WTC11 (cell line): ENCODE results near the gene GLIPR1. TPM values are rescaled to one million over a fixed set of nuclear protein-coding genes. Genes with fewer than 3 reads are reported as not detected.

Source experiments
- ATAC-seq: fragments of 200-7000 bp; cut with Tn5 transposase; 2 replicates; pipeline ENCODE4 v1.10.0; 2021; ENCODE audit warnings: mild to moderate bottlenecking, moderate library complexity
- CTCF ChIA-PET: fragments of 300-600 bp; sonication (Branson Sonifier 250); formaldehyde crosslinking; loops from one replicate; lab custom pipeline; 2021; ENCODE audit warnings: antibody characterized with exemption; lab: Charles Lee
- POLR2A ChIA-PET: fragments of 350-600 bp; sonication (Branson Sonifier 250); formaldehyde crosslinking; loops from one replicate; lab custom pipeline; 2021; ENCODE audit warnings: antibody characterized with exemption; lab: Charles Lee
- DNase-seq: peaks from one replicate; pipeline ENCODE4 v3.0.0; 2021; ENCODE audit warnings: low spot score
- H3K27ac Mint-ChIP-seq: 2 replicates; pipeline ENCODE4 v1.8.0; 2021; ENCODE audit warnings: mixed read lengths
- H3K27me3 Mint-ChIP-seq: 2 replicates; pipeline ENCODE4 v1.8.0; 2021; ENCODE audit warnings: low read depth, mild to moderate bottlenecking, moderate library complexity, mixed read lengths
- H3K36me3 Mint-ChIP-seq: 2 replicates; pipeline ENCODE4 v1.8.0; 2021; ENCODE audit warnings: mixed read lengths
- H3K4me1 Mint-ChIP-seq: 2 replicates; pipeline ENCODE4 v1.8.0; 2022; ENCODE audit warnings: mixed read lengths
- H3K4me3 Mint-ChIP-seq: 2 replicates; pipeline ENCODE4 v1.8.0; 2021; ENCODE audit warnings: mild to moderate bottlenecking, moderate library complexity, mixed read lengths
- H3K9me3 Mint-ChIP-seq: 2 replicates; pipeline ENCODE4 v1.8.0; 2021; ENCODE audit warnings: mixed read lengths
- CREB1 ChIP-seq: sonication (generic); formaldehyde crosslinking; IDR thresholded peaks from 2 replicates; pipeline ENCODE4 v1.8.0; 2023; ENCODE audit warnings: mild to moderate bottlenecking, missing genetic modification reagents
- GRHL2 ChIP-seq: fragments of 250-450 bp; sonication (Bioruptor Pico); IDR thresholded peaks from 2 replicates; pipeline ENCODE4 v1.8.0; 2022; ENCODE audit warnings: mild to moderate bottlenecking, moderate library complexity; ENCODE audit not compliant: insufficient replicate concordance, severe bottlenecking
- MXD4 ChIP-seq: fragments of 250-450 bp; sonication (Bioruptor Pico); IDR thresholded peaks from 2 replicates; pipeline ENCODE4 v1.8.0; 2021; ENCODE audit warnings: mild to moderate bottlenecking, moderate library complexity, borderline replicate concordance
- SMAD4 ChIP-seq: sonication (generic); formaldehyde crosslinking; IDR thresholded peaks from 2 replicates; pipeline ENCODE4 v1.8.0; 2022; ENCODE audit warnings: mild to moderate bottlenecking, missing genetic modification reagents
- SOX15 ChIP-seq: fragments of 250-450 bp; sonication (Bioruptor Pico); IDR thresholded peaks from 2 replicates; pipeline ENCODE4 v1.9.0; 2021; ENCODE audit warnings: mild to moderate bottlenecking
- ZBTB21 ChIP-seq: sonication (generic); formaldehyde crosslinking; IDR thresholded peaks from 2 replicates; pipeline ENCODE4 v1.8.1; 2023; ENCODE audit warnings: mild to moderate bottlenecking, missing genetic modification reagents, borderline replicate concordance
- ZNF232 ChIP-seq: sonication (generic); formaldehyde crosslinking; IDR thresholded peaks from 2 replicates; pipeline ENCODE4 v1.8.0; 2022; ENCODE audit warnings: mild to moderate bottlenecking, missing genetic modification reagents
- ZNF263 ChIP-seq: sonication (generic); formaldehyde crosslinking; IDR thresholded peaks from 2 replicates; pipeline ENCODE4 v1.8.1; 2022; ENCODE audit warnings: low read depth, mild to moderate bottlenecking, moderate library complexity, missing genetic modification reagents
- ZNF317 ChIP-seq: sonication (generic); formaldehyde crosslinking; IDR thresholded peaks from 2 replicates; pipeline ENCODE4 v1.8.1; 2023; ENCODE audit warnings: low read depth, mild to moderate bottlenecking, moderate library complexity, missing genetic modification reagents, borderline replicate concordance
- ZNF416 ChIP-seq: fragments of 250-450 bp; sonication (Bioruptor Pico); IDR thresholded peaks from 2 replicates; pipeline ENCODE4 v1.9.0; 2021; ENCODE audit warnings: mild to moderate bottlenecking, inconsistent platforms
- total RNA-seq: library from RNA; stranded (reverse); gene quantifications from 3 replicates; pipeline ENCODE4 v1.2.3, GENCODE V29; 2021
- TF ChIP-seq, protein P1 (sequence below): sonication (generic); formaldehyde crosslinking; IDR thresholded peaks from 2 replicates; pipeline ENCODE4 v1.8.0; 2022; ENCODE audit warnings: mild to moderate bottlenecking, missing genetic modification reagents
- TF ChIP-seq, protein P2 (sequence below): sonication (generic); formaldehyde crosslinking; IDR thresholded peaks from 2 replicates; pipeline ENCODE4 v1.8.0; 2023; ENCODE audit warnings: mild to moderate bottlenecking, missing genetic modification reagents
- TF ChIP-seq, protein P3 (sequence below): sonication (generic); formaldehyde crosslinking; IDR thresholded peaks from 2 replicates; pipeline ENCODE4 v1.8.1; 2022; ENCODE audit warnings: mild to moderate bottlenecking, moderate library complexity, missing genetic modification reagents
- TF ChIP-seq, protein P4 (sequence below): sonication (generic); formaldehyde crosslinking; IDR thresholded peaks from 2 replicates; pipeline ENCODE4 v1.8.1; 2023; ENCODE audit warnings: mild to moderate bottlenecking, missing genetic modification reagents
- TF ChIP-seq, protein P5 (sequence below): sonication (generic); formaldehyde crosslinking; conservative IDR thresholded peaks from 2 replicates; pipeline ENCODE4 v1.8.1; 2022; ENCODE audit warnings: mild to moderate bottlenecking, missing genetic modification reagents
- TF ChIP-seq, protein P6 (sequence below): sonication (generic); formaldehyde crosslinking; IDR thresholded peaks from 2 replicates; pipeline ENCODE4 v1.8.0; 2023; ENCODE audit warnings: missing genetic modification reagents, mild to moderate bottlenecking, borderline replicate concordance
- TF ChIP-seq, protein P7 (sequence below): fragments of 250-450 bp; sonication (Bioruptor Pico); IDR thresholded peaks from 2 replicates; pipeline ENCODE4 v1.9.0; 2021; ENCODE audit warnings: moderate library complexity, mild to moderate bottlenecking, inconsistent platforms, borderline replicate concordance

GLIPR1 gene
- total RNA-seq, 1 experiment from 2014 or later, result 0.28 TPM

DNA sequence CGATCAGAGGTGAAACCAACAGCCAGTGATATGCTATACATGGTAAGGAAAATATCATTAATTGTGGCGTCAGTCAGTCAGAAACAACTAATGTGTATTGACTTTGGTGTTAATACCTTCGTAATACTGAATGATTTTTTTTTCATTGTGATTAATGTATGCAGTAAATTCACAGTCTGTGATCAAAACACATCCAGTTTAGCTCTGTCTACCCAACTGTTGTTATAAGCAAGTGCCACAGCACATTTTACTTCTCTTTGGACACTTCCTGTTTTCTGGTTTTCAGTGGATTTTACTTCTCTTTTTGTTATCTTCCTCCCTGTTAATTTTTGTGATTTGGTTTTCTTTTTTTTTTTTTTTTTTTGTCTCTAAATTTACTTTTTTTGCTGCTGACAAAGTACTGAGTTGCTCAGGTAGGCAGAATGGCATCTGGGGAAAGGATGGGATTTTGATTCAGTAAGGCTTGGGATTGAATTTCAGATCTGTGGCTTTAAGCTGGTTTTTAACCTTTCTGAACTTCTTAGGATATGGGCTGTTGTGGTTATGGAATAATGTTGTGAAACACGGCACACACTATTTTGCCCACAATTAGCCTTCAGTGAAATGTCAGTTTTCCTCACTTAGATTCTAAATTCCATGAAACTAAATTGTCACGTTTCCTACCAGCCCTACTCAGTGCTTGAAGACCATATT, 604 bp downstream of the GLIPR1 start:
- ATAC-seq (no peak), DNase-seq (no peak)
- ChIA-PET POLR2A (no interaction called here), CTCF (interaction anchor here (1.8 kb wide), 1 partner anchor 90 kb away, joined by 4 read pairs; the partner anchor contains the start of gene GLIPR1L2)
- peaks cover 22% of the 10 kb centered on the region for H3K4me1 Mint-ChIP-seq
- H3K4me3 Mint-ChIP-seq, result no peak overlapping the region
- H3K27ac Mint-ChIP-seq, result no peak overlapping the region
- TF ChIP-seq, protein P1, sequence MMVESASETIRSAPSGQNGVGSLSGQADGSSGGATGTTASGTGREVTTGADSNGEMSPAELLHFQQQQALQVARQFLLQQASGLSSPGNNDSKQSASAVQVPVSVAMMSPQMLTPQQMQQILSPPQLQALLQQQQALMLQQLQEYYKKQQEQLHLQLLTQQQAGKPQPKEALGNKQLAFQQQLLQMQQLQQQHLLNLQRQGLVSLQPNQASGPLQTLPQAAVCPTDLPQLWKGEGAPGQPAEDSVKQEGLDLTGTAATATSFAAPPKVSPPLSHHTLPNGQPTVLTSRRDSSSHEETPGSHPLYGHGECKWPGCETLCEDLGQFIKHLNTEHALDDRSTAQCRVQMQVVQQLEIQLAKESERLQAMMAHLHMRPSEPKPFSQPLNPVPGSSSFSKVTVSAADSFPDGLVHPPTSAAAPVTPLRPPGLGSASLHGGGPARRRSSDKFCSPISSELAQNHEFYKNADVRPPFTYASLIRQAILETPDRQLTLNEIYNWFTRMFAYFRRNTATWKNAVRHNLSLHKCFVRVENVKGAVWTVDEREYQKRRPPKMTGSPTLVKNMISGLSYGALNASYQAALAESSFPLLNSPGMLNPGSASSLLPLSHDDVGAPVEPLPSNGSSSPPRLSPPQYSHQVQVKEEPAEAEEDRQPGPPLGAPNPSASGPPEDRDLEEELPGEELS (CRISPR knock-in tag), result no peak
- TF ChIP-seq CREB1 (CRISPR knock-in tag), result no peak
- no peak for TF ChIP-seq SOX15
- TF ChIP-seq, protein P2, sequence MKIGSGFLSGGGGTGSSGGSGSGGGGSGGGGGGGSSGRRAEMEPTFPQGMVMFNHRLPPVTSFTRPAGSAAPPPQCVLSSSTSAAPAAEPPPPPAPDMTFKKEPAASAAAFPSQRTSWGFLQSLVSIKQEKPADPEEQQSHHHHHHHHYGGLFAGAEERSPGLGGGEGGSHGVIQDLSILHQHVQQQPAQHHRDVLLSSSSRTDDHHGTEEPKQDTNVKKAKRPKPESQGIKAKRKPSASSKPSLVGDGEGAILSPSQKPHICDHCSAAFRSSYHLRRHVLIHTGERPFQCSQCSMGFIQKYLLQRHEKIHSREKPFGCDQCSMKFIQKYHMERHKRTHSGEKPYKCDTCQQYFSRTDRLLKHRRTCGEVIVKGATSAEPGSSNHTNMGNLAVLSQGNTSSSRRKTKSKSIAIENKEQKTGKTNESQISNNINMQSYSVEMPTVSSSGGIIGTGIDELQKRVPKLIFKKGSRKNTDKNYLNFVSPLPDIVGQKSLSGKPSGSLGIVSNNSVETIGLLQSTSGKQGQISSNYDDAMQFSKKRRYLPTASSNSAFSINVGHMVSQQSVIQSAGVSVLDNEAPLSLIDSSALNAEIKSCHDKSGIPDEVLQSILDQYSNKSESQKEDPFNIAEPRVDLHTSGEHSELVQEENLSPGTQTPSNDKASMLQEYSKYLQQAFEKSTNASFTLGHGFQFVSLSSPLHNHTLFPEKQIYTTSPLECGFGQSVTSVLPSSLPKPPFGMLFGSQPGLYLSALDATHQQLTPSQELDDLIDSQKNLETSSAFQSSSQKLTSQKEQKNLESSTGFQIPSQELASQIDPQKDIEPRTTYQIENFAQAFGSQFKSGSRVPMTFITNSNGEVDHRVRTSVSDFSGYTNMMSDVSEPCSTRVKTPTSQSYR (CRISPR knock-in tag), result no peak
- no peak for TF ChIP-seq GRHL2 (CRISPR knock-in tag)
- TF ChIP-seq ZNF232 (CRISPR knock-in tag), result no peak
- TF ChIP-seq SMAD4 (CRISPR knock-in tag), result no peak
- TF ChIP-seq ZNF263 (CRISPR knock-in tag), result no peak
- TF ChIP-seq, protein P3, sequence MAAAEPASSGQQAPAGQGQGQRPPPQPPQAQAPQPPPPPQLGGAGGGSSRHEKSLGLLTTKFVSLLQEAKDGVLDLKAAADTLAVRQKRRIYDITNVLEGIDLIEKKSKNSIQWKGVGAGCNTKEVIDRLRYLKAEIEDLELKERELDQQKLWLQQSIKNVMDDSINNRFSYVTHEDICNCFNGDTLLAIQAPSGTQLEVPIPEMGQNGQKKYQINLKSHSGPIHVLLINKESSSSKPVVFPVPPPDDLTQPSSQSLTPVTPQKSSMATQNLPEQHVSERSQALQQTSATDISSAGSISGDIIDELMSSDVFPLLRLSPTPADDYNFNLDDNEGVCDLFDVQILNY (CRISPR knock-in tag), result no peak
- TF ChIP-seq, protein P4, sequence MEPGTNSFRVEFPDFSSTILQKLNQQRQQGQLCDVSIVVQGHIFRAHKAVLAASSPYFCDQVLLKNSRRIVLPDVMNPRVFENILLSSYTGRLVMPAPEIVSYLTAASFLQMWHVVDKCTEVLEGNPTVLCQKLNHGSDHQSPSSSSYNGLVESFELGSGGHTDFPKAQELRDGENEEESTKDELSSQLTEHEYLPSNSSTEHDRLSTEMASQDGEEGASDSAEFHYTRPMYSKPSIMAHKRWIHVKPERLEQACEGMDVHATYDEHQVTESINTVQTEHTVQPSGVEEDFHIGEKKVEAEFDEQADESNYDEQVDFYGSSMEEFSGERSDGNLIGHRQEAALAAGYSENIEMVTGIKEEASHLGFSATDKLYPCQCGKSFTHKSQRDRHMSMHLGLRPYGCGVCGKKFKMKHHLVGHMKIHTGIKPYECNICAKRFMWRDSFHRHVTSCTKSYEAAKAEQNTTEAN (CRISPR knock-in tag), result no peak
- H3K9me3 Mint-ChIP-seq, result no peaks in the 10 kb centered on the region
- H3K27me3 Mint-ChIP-seq, result no peaks in the 10 kb centered on the region
- no peaks in the 10 kb centered on the region for H3K36me3 Mint-ChIP-seq

DNA sequence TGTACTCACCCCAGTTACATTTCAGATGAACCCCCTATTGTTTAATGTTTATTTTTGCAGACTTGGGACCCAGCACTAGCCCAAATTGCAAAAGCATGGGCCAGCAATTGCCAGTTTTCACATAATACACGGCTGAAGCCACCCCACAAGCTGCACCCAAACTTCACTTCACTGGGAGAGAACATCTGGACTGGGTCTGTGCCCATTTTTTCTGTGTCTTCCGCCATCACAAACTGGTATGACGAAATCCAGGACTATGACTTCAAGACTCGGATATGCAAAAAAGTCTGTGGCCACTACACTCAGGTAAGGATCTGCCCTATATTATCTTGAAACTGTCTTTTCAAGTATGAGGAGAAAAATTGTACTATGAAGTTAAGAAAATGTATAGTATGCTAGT, 1.2 kb downstream of the GLIPR1 start:
- ChIA-PET POLR2A (no interaction called here), CTCF (no interaction called here)
- Mint-ChIP-seq H3K36me3 (no peaks in the 10 kb centered on the region), H3K9me3 (no peaks in the 10 kb centered on the region), H3K27ac (no peak overlapping the region), H3K4me3 (no peak overlapping the region), H3K4me1 (peaks cover 26% of the 10 kb centered on the region), H3K27me3 (no peaks in the 10 kb centered on the region)
- ATAC-seq (no peak), DNase-seq (no peak)
- no peak for TF ChIP-seq ZNF416
- TF ChIP-seq, protein P5, sequence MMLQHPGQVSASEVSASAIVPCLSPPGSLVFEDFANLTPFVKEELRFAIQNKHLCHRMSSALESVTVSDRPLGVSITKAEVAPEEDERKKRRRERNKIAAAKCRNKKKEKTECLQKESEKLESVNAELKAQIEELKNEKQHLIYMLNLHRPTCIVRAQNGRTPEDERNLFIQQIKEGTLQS, result no peak
- TF ChIP-seq, protein P3 (CRISPR knock-in tag), result no peak
- TF ChIP-seq, protein P6, sequence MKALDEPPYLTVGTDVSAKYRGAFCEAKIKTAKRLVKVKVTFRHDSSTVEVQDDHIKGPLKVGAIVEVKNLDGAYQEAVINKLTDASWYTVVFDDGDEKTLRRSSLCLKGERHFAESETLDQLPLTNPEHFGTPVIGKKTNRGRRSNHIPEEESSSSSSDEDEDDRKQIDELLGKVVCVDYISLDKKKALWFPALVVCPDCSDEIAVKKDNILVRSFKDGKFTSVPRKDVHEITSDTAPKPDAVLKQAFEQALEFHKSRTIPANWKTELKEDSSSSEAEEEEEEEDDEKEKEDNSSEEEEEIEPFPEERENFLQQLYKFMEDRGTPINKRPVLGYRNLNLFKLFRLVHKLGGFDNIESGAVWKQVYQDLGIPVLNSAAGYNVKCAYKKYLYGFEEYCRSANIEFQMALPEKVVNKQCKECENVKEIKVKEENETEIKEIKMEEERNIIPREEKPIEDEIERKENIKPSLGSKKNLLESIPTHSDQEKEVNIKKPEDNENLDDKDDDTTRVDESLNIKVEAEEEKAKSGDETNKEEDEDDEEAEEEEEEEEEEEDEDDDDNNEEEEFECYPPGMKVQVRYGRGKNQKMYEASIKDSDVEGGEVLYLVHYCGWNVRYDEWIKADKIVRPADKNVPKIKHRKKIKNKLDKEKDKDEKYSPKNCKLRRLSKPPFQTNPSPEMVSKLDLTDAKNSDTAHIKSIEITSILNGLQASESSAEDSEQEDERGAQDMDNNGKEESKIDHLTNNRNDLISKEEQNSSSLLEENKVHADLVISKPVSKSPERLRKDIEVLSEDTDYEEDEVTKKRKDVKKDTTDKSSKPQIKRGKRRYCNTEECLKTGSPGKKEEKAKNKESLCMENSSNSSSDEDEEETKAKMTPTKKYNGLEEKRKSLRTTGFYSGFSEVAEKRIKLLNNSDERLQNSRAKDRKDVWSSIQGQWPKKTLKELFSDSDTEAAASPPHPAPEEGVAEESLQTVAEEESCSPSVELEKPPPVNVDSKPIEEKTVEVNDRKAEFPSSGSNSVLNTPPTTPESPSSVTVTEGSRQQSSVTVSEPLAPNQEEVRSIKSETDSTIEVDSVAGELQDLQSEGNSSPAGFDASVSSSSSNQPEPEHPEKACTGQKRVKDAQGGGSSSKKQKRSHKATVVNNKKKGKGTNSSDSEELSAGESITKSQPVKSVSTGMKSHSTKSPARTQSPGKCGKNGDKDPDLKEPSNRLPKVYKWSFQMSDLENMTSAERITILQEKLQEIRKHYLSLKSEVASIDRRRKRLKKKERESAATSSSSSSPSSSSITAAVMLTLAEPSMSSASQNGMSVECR (CRISPR knock-in tag), result no peak
- TF ChIP-seq, protein P7, sequence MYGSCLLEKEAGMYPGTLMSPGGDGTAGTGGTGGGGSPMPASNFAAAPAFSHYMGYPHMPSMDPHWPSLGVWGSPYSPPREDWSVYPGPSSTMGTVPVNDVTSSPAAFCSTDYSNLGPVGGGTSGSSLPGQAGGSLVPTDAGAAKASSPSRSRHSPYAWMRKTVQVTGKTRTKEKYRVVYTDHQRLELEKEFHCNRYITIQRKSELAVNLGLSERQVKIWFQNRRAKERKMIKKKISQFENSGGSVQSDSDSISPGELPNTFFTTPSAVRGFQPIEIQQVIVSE (CRISPR knock-in tag), result no peak
- TF ChIP-seq MXD4 (CRISPR knock-in tag), result no peak
- no peak for TF ChIP-seq ZNF317
- TF ChIP-seq ZBTB21 (CRISPR knock-in tag), result no peak
